WERI-Rb-1 (cell line): ENCODE data around the gene RYR2.
"Not testable (repeated sequence)": the region's sequence is repeated elsewhere in the genome, so short reads cannot be mapped to it uniquely, and the experiment has no call there.

Experiments used
- DNase-seq: peaks from one replicate; pipeline ENCODE4 v3.0.0-alpha.2; 2020
- H3K27ac ChIP-seq: fragments of 250-450 bp; sonication (Bioruptor Pico); 2 replicates; pipeline ENCODE4 v1.5.1; 2020; ENCODE audit warnings: mild to moderate bottlenecking, moderate library complexity
- H3K27me3 ChIP-seq: fragments of 250-450 bp; sonication (Bioruptor Pico); 2 replicates; pipeline ENCODE4 v1.5.1; 2021; ENCODE audit warnings: mild to moderate bottlenecking, low read depth, moderate library complexity; ENCODE audit not compliant: insufficient read depth, severe bottlenecking
- H3K36me3 ChIP-seq: fragments of 250-450 bp; sonication (Bioruptor Pico); 2 replicates; pipeline ENCODE4 v1.5.1; 2020; ENCODE audit warnings: mild to moderate bottlenecking, moderate library complexity
- H3K4me3 ChIP-seq: 2 replicates; pipeline ENCODE4 v1.5.1; 2011; ENCODE audit warnings: low read depth, mild to moderate bottlenecking, control low read depth, low read length
- H3K9me3 ChIP-seq: fragments of 250-450 bp; sonication (Bioruptor Pico); 2 replicates; pipeline ENCODE4 v1.5.1; 2021; ENCODE audit warnings: mild to moderate bottlenecking, moderate library complexity; ENCODE audit not compliant: severe bottlenecking
- CTCF ChIP-seq: IDR thresholded peaks from 2 replicates; pipeline ENCODE4 v1.5.1; 2011; ENCODE audit warnings: low read depth, mild to moderate bottlenecking, control low read depth, inconsistent platforms, low read length

RYR2 gene

GRCh38 chr1:237352747-237353146, 310.8 kb downstream of the RYR2 start:
- Histone ChIP-seq H3K4me3 (no peak overlapping the region), H3K27ac (no peak overlapping the region), H3K27me3 (no peaks in the 10 kb centered on the region), H3K9me3 (no peaks in the 10 kb centered on the region), H3K36me3 (no peaks in the 10 kb centered on the region)
- no peak for TF ChIP-seq CTCF
- no peak for DNase-seq

DNA sequence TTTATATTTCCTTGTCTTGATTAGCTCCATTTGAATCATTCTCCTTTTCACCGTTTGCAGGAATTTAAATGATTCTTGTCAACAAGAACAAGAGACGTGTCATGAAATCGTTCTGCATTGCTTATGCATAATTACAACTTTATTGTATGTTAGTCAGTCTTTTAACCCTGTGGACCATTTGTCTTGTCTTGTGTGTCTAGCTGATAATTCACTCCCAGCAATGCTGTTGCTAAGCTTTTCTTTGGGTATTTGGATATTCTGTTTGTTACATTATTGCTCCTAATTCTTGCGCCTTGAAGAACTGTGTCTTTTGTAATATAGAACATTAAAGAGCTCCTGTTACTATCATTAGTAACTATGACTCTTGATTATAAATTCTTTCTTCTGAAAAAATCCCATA, 311.9 kb downstream of the RYR2 start:
- TF ChIP-seq CTCF = no peak
- Histone ChIP-seq H3K36me3 (no peaks in the 10 kb centered on the region), H3K4me3 (no peak overlapping the region), H3K9me3 (no peaks in the 10 kb centered on the region), H3K27ac (no peak overlapping the region), H3K27me3 (no peaks in the 10 kb centered on the region)
- DNase-seq = no peak

- Histone ChIP-seq H3K36me3 (no peaks in the 10 kb centered on the region), H3K27me3 (no peaks in the 10 kb centered on the region), H3K27ac (no peak overlapping the region), H3K9me3 (no peaks in the 10 kb centered on the region), H3K4me3 (no peak overlapping the region)
- no peak for TF ChIP-seq CTCF
- DNase-seq = no peak
Observed at GRCh38 chr1:237355022-237355421, 313.0 kb downstream of the RYR2 start.

- TF ChIP-seq CTCF = no peak
- no peak overlapping the region for H3K4me3 ChIP-seq
- DNase-seq = no peak
- H3K27ac ChIP-seq = no peak overlapping the region
- H3K27me3 ChIP-seq = no peaks in the 10 kb centered on the region
- no peaks in the 10 kb centered on the region for H3K9me3 ChIP-seq
- no peaks in the 10 kb centered on the region for H3K36me3 ChIP-seq
Observed at GRCh38 chr1:237358555-237358954, 316.6 kb downstream of the RYR2 start.

DNA sequence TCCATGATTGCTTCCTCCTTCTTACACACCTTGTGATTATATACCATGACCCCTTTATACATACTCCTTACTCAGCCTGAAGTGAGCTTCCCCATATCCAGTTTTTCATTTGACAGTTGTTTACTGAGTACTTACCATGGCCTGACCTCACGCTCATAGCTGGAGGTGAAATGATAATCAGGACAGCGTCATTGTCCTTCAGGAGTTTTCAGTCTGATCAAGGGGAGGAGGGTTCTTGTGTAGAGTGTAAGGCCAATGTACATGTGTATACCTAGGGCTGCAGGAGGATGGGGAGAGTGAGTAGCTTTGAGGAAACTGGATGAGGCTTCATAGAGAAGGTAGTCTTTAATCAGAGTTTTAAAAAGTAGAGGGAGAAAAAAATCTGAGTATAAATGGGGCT, 325.8 kb downstream of the RYR2 start:
- H3K27ac ChIP-seq = no peak overlapping the region
- no peak for DNase-seq
- TF ChIP-seq CTCF = no peak

GRCh38 chr1:237371477-237371876, 329.5 kb downstream of the RYR2 start:
- not testable (repeated sequence) for H3K27me3 ChIP-seq, H3K27ac ChIP-seq, H3K36me3 ChIP-seq, DNase-seq, H3K4me3 ChIP-seq, H3K9me3 ChIP-seq

More for the DNA sequence above, 325.8 kb downstream of the RYR2 start:
- Histone ChIP-seq H3K27me3 (no peaks in the 10 kb centered on the region), H3K36me3 (no peaks in the 10 kb centered on the region), H3K4me3 (no peak overlapping the region), H3K9me3 (peaks cover 2% of the 10 kb centered on the region)
